Pons (tissue), 1 donor: ENCODE measurements around the gene KCNQ2.

Experiments used
- DNase-seq: peaks from one replicate; pipeline ENCODE4 v3.0.0-alpha.2; 2016; ENCODE audit warnings: low spot score

Gene KCNQ2

GRCh38 chr20:63471002-63471716, 1.3 kb downstream of the KCNQ2 start:
- no peak for DNase-seq

GRCh38 chr20:63470410-63470809, 2.0 kb downstream of the KCNQ2 start:
- no peak for DNase-seq

DNA sequence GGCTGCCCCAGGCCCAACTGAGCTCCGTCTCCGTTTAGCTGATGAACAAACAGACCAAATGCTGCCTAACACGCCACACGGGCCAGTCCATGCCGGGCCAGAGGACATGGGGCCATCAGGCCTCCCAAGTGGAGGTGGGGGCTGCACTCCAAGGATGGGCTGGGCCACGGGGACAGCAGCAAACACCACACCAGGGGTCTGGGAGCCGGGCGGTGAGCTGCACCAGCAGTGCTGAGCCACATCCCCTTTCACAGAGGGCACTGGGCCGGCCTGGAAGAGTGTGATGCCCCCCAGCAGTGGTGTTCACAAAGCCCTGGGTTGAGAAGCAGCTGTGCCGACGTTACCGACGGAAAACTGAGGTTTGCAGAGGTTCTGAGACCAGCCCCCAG, 2.7 kb downstream of the KCNQ2 start:
- no peak for DNase-seq

GRCh38 chr20:63469019-63469712, 3.3 kb downstream of the KCNQ2 start:
- DNase-seq = no peak

- DNase-seq = no peak
These were observed 4.0 kb downstream of the KCNQ2 start for GRCh38 chr20:63468421-63468820.

DNA sequence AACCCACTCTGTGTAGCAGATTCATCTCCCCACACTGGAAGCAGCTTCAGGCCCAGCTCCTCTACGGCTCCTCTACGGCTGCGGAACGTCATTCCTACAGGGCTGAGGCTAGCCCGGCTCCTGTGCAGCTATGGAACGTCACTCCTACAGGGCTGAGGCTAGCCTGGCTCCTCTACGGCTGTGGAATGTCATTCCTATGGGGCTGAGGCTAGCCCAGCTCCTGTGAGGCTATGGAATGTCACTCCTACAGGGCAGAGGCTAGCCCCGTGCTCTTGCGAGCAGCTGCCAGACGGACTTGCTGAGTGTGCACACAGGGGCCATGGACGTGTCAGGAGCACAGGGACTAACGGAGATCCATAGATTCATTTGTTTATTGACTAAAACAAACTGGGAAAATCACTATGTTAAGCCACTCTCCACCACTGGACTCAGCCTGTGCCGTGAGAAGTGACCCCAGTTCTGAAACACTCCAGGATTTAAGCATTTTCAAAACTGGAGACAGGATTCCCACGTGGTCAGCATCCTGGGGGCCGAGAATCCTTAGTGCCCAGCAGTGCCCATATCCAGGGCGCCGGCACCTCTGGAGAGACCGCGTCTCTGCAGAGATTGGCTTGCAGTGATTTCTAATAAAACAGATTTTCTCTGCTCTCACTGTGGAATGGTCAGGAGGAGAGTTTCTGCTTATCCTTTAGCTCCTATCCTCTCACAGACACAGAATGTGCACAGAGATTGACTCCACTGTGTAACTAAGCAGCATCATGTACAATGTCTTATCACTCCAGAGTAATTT, 5.0 kb downstream of the KCNQ2 start:
- no peak for DNase-seq

- no peak for DNase-seq
These were observed 5.6 kb downstream of the KCNQ2 start for GRCh38 chr20:63466861-63467260.

GRCh38 chr20:63466250-63466825, 6.1 kb downstream of the KCNQ2 start:
- no peak for DNase-seq

GRCh38 chr20:63465380-63466249, 6.8 kb downstream of the KCNQ2 start:
- no peak for DNase-seq

GRCh38 chr20:63464289-63464635, 8.2 kb downstream of the KCNQ2 start:
- no peak for DNase-seq

DNA sequence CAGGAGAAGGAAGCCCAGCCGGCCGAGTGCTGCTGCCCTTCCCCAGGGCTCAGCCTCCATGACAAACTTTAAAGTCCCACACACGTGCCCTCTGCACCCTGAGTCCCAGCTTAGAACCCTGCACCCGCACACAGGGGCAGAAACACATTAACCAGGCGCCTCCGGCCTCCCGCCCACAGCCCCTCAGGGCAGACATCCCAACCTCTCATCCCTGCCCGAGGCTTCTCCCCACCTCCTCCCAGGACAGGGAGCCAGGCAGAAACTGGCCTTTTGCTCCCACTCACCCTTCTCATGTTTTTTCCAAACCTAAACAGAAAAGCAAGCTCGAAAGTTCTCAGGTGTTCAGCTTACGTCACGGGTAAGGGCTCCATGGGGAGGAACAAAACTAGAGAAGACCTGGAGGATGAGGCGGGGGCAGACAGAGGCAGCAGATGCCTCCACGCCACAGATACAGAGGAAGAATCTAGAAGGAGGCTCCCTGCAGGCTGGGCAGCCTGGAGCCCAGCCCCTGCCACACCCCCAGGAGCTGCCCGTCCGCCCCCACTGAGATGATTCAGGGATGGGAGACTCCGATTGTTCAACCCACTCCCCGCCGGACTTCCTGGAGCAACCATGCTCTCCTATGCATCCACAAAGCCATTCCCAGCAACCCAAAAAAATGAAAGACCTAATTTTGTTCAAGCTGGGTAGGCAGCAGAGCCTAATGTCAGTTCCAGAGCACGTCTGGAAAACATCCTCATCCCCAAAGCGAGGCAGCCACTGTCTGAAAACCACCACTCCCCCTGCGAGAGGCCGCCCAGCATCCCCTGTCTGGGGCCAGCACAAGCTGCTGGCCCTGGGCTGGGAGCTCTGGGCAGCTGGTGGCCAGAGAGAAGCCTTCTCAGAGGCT, 8.8 kb downstream of the KCNQ2 start:
- no peak for DNase-seq

DNA sequence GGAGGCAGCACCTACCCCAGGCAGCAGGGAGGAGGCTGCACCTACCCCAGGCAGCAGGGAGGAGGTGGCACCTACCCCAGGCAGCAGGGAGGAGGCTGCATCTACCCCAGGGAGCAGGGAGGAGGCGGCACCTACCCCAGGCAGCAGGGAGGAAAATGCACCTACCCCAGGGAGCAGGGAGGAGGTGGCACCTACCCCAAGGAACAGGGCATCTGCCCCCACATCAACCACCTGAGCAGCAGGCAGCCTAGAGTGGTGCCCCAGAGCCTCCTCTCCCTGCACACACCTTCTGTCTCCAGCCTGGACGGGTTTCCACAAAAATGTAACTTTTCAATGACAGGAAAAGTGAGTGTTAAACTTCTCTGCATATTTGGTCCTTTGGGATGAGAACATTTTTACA, 10.2 kb downstream of the KCNQ2 start:
- no peak for DNase-seq

- no peak for DNase-seq
These were observed 11.2 kb downstream of the KCNQ2 start for GRCh38 chr20:63461104-63461763.

DNA sequence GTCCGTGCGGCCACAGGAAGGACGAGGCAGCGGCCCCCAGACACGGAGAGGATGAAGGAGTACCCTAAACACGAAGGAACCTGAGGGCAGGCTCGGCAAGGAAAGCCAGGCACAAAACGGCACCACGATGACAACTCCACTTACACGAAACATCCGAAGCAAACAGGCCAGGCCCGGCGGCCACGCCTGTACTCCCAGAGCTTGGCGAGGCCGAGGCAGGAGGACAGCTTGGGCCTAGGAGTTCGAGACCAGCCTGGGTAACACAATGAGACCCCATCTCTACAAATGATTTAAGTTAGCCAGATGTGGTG, 13.4 kb downstream of the KCNQ2 start:
- DNase-seq = no peak

DNA sequence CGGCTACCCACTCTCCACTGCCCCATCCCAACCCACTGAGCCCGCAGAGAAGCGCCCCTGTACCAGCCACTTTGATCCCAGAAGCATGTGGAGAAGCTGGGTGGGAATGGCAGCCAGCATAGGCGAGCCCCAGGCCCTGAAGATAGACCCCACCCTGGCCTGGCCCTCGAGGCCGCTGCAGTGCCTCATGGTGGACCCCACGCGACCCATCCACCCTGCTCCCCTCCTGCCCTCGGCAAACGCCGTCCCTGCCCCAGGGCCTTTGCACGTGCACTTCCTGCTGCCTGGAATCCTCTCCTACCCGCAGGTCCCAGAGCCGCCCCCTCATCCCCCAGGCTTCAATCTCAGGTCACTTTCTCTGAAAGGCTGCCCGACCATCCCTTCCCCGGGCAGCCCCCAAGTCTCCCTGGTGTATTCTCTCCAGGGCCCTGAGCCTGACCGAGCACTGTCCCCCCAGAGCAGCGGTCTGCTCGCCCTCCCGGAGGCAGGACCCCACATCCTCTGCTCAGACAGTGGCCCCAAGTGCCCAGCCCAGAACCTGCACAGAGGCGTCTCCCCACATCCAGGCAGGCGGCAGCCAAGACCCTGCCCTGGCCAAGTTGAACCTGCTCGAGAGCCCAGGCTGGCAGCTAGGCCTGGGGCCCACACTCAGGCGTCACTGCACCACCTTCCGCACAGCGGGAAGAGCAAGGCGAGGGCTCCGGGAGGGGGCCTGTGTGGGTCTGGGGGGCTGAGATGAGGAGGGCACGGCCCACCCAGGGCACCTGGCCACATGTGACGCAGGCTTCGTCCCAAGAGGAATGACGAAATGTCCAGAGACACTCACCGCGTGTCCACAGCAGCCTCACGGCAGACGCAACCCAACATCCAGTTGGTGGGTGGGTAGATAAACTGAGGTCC, 14.0 kb downstream of the KCNQ2 start:
- DNase-seq = no peak

GRCh38 chr20:63457737-63458136, 14.7 kb downstream of the KCNQ2 start:
- no peak for DNase-seq

GRCh38 chr20:63456429-63457284, 15.8 kb downstream of the KCNQ2 start:
- DNase-seq = no peak

GRCh38 chr20:63455568-63455859, 16.9 kb downstream of the KCNQ2 start:
- DNase-seq = no peak
